Measurements from ENCODE around the gene PNPLA1. TPM values are rescaled to one million over a fixed set of nuclear protein-coding genes. Genes with fewer than 3 reads are reported as not detected.

Gene PNPLA1
- total and polyA plus RNA-seq, 10 of the 15 experiments (the other 5 are each of a cell fraction or from before 2014, with no cell fraction given) = 0.04 TPM; not detected in 9

GRCh38 chr6:36355819-36356218, 86.0 kb downstream of the PNPLA1 start (continued):
- TF ChIP-seq SKIL (IDR thresholded peaks at IDR 0.05; ENCODE audit: low read depth, poor library complexity, severe bottlenecking) = peak; percentile 92
- TF ChIP-seq MEF2A (IDR thresholded peaks at IDR 0.05; ENCODE audit: insufficient read depth, low read depth, low read length) = 0 out of 2 replicates have a peak, but pooled peaks have one; percentile 23
- TF ChIP-seq IRF3 (IDR thresholded peaks at IDR 0.05) = no peak
- no peak for TF ChIP-seq LARP7 (IDR thresholded peaks at IDR 0.05)
- no peak for TF ChIP-seq CUX1 (IDR thresholded peaks at IDR 0.05; ENCODE audit: insufficient replicate concordance, low read depth, low read length)
- peak; percentile 16; the same call in 1 of the 2 replicates for TF ChIP-seq CREM (IDR thresholded peaks at IDR 0.05; ENCODE audit: low read depth)
- TF ChIP-seq NFYB (IDR thresholded peaks at IDR 0.05; ENCODE audit: insufficient read depth, low read depth, low read length) = no peak
- TF ChIP-seq RCOR1 (conservative IDR thresholded peaks at IDR 0.05; ENCODE audit: low read depth, low read length) = no peak
- no peak for TF ChIP-seq YBX1 (IDR thresholded peaks at IDR 0.05)
- peak; percentile 31; the same call in 1 of the 2 replicates for TF ChIP-seq FOXM1 (IDR thresholded peaks at IDR 0.05; ENCODE audit: low read depth, low read length)
- TF ChIP-seq ZNF207 (IDR thresholded peaks at IDR 0.05; ENCODE audit: borderline replicate concordance) = no peak
- TF ChIP-seq ZBTB4 (CRISPR knock-in tag; IDR thresholded peaks at IDR 0.05) = no peak
- TF ChIP-seq KLF5 (IDR thresholded peaks at IDR 0.05; ENCODE audit: partially characterized antibody) = no peak
- no peak for TF ChIP-seq PAX5 (IDR thresholded peaks at IDR 0.05; ENCODE audit: borderline replicate concordance, low read depth, low read length)
- peak; percentile 77 for TF ChIP-seq ATF2 (IDR thresholded peaks at IDR 0.05; ENCODE audit: low read length)
